HG03521 (cell line): ENCODE data around the gene ZBTB45.
"Not testable (repeated sequence)": the region's sequence is repeated elsewhere in the genome, so short reads cannot be mapped to it uniquely, and the experiment has no call there.

Experiments
- ATAC-seq: cut with Tn5 transposase; IDR thresholded peaks from one replicate; pipeline ENCODE4 v1.9.1; 2021; ENCODE audit warnings: mild to moderate bottlenecking, moderate library complexity; ENCODE audit not compliant: unreplicated experiment

Gene ZBTB45

GRCh38 chr19:58513213-58513693 lies 6.4 kb downstream of the ZBTB45 start:
- no peak for ATAC-seq

GRCh38 chr19:58511353-58512208 lies 8.0 kb downstream of the ZBTB45 start, which contains the start of gene SLC27A5:
Gene SLC27A5 (minus strand): TSS chr19:58511992. CDS start chr19:58511955, 37 bp downstream.
- no peak for ATAC-seq

DNA sequence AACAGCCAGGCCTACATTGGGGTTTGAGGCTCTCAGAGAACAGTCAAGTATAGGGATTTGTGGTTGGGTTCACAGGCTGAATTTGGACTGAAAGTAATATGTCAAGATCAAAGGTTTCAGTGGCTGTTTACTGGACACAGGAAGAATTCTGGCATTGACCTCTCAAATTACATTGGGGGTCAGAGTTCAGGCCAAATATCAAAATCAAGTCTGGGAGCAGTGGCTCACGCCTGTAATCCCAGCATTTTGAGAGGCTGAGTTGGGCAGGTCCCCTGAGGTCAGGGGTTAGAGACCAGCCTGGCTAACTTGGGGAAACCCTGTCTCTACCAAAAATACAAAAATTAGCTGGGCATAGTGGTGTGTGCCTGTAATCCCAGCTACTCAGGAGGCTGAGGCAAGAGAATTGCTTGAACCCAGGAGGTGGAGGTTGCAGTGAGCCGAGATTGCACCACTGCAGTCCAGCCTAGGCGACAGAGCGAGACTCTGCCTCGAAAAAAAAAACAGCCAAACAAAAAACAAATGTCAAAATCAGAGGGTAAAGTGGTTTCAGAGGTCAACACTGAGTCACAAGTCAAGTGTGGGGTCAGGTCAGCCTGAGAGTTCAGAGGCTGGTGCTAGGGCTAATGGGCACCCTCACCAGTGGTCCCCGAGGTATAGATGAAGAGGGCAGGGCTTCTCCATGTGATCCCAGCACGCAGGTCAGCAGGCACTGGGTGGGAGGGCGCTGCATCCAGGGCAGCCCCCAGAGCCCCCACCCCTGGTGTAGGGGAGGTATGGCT lies 9.3 kb downstream of the ZBTB45 start:
- no peak for ATAC-seq

DNA sequence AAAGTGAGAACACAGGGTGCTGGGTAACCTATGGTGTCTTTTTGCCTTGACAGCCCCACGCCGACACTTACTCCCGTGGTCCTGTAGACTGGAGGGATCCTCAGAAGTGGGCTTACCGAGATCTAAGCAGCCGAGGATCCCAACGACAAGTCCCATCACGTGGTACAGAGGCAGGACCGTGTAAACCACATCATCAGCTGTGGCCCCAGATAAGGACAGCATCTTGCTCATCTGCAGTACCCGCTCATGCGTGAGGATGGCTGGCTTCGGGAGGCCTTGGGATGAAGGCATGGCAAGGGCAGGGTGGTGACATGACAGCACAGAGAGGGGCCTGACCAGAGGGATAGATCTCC lies 9.9 kb downstream of the ZBTB45 start:
- no peak for ATAC-seq

GRCh38 chr19:58507602-58508223 lies 11.9 kb downstream of the ZBTB45 start:
- not testable (repeated sequence) for ATAC-seq

DNA sequence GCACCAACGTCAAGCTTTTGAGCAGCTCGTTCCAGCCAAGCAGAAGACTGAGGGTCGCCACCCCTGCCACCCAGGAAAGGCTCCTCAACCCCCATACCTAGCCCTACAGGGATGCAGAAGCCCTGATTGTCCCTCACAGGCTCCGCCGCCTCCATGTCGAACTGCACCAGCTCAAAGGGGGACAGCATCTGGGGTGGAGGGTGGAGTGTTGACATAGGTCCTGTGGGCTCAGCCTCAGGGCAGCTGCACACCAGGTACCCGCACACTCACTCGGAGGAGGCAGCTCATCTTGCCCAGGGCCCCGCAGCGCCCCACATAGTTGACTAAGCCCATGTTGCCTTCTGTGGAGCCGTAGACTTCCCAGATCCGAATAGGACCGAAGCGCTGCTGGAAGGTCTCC lies 19.4 kb downstream of the ZBTB45 start:
- no peak for ATAC-seq

DNA sequence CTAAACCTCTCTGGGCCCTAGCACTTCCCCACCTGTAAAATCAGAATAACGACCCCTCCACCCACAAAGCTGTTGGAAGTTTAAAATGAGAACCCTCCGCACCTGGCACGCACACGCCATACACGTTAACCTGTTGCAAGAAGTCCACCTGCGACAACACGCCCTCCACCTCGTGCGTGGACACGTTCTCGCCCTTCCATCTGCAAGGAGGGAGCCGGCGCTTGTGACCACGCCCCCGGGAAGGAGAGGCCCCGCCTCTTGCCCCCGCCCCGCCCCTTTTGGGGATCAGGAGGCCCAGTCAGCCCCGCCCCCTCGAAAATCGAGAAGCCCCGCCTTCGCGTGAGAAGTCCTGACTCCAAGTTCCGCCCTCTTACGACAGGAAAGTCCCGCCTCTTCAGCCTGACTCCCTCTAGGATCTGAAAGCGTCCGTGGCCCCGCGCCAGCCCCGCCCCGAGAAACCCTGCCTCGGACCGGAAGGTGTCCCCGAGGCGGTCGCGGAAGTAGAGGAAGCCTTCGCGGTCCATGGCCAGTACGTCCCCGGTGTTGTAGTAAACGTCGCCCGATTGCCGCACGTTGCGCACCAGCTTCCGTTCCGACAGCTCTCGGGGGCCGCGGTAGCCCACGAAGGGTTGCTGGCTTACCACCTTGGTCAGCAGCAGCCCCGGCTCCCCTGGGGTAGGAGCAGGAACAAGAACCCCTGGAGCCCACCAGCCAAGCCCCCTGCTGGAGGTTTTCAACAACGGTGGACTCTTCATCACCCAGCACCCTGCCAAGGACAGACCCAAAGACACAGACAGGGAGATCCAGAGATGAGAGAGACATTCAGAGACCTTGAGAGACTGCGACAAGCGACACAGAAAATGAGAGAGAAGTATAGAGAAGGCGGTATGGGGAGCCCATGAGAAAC lies 20.3 kb downstream of the ZBTB45 start:
- ATAC-seq, result peak; percentile 89

DNA sequence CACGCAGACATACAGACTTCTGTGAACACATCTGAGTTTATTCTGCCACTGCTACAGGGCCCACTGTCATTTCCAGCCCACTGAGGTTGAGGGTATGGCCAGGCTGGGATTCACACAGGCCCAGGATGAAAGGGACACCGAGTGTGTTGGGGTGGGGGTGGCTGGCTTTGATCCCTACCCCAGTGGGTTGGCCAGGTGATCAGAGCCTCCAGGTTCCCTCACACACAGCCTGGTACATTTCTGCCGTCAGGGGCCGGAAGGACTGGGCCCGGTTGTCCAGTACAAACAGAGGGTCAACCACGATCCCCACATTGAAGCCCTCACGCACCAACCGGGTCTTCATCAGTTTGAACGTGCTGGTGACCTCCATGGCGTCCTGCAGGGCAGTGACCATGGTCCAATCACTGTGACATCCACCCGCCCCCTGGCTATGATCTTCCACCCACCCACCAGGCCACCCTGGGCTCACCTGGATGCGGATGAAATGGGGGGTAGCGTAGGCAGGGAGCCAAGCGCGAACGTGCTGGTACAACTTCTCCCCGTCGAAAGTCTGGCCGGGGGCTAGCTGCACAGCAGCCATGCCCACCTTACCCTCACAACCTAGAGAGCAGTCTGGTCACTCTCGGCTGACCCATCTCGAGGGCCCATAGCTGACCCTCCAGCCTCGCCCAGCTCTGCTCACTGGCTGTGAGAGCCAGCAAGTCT lies 21.1 kb downstream of the ZBTB45 start:
- no peak for ATAC-seq

DNA sequence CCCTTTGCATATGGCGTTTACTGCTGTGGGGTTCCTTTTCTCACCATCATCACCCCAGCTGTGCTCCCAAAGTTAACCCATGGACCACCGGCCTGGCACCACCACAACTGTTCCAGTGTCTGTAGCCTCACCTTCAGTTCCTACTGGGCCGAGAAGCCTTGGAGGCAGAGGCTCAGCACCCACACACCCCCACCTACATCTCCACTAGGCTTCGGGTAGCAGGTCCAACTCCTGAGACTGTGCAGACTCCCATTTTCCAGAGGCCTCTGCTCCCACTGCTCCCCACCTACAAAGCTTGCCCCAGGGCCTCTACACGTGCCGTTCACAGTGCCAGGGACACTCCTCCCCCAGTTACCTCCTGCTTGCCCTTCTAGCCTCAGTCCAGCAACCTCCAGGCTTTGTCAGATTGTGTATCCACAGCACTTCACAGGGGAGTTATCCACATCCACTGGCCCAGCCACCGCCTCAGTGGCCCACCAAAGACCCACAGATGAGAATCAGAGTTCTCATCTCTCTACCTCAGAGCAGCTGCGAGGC lies 21.9 kb downstream of the ZBTB45 start:
- no peak for ATAC-seq

DNA sequence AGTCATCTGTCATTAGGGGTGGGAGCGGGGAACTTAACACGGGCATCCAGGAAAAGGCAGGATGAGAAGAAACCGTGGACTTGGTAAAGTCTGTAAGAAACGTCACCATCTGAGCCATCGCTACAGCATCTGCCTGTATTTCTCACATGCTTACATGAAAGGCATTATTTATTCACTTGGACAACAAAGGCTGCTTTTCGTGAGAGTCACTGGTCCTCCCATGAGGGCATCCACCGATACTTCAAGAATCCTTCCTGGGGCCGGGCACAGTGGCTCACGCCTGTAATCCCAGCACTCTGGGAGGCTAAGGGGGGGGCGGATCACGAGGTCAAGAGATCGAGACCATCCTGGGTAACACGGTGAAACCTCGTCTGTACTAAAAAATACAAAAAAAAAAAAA lies 27.3 kb downstream of the ZBTB45 start:
- ATAC-seq, result no peak

DNA sequence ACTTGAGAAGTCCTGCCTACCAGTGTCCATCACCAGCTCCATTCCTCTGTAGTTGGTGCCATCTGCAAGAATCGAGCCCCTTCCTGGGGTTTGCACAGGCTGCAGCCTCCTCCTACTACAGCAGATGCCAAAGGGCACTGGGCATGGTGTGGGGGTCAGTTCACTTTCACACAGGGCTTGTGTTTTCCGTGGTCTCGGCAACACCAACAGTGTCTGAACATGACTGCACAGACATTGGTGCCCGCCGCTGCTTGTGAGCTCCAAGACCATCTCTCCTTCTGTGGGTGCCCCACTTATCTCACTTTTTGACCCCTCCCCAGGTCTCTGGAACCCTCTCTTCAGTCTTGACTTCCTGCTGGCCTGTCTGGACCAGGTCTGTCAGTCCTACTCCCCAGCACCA lies 28.2 kb downstream of the ZBTB45 start:
- no peak for ATAC-seq

- not testable (repeated sequence) for ATAC-seq
These were observed 35.3 kb downstream of the ZBTB45 start for GRCh38 chr19:58484349-58484748.

- ATAC-seq, result no peak
These were observed 35.8 kb downstream of the ZBTB45 start for GRCh38 chr19:58483776-58484175.

DNA sequence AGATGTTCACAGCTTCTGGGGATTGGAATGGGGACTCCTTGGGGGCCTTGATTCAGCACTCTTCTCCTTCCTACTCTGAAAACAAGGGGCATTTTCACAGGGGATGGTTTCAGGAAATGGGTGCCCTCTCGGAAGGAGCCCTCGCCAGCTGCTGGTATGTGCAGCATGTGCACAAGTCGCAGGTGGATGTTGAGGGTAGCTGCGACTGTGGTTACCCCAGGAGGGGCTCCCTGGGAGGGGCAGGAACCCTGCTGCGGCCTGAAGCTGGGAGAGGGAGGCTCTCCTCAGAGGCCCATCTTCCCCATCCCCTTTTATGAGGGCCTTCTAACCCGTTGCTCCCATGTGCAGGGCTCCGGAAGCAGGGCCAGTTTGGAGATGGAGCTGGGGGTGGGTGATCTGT lies 37.2 kb downstream of the ZBTB45 start:
- no peak for ATAC-seq

- no peak for ATAC-seq
These were observed 38.8 kb downstream of the ZBTB45 start for GRCh38 chr19:58480831-58481230.

DNA sequence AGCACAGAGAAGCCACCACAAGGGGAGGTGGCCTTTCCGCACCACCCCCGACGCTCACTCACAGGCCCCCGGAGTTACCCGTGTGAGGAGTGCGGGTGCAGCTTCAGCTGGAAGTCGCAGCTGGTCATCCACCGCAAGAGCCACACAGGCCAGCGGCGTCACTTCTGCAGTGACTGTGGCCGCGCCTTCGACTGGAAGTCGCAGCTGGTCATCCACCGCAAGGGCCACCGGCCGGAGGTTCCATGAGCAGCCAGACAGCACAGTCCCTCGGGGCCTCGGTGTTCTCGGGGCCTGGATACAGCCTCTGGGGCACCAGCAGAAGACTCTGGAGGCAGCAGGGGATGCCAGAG lies 39.2 kb downstream of the ZBTB45 start:
- ATAC-seq, result no peak

GRCh38 chr19:58479736-58480480 lies 39.7 kb downstream of the ZBTB45 start:
- no peak for ATAC-seq

- ATAC-seq, result no peak
These were observed 40.3 kb downstream of the ZBTB45 start for GRCh38 chr19:58479303-58479702.

DNA sequence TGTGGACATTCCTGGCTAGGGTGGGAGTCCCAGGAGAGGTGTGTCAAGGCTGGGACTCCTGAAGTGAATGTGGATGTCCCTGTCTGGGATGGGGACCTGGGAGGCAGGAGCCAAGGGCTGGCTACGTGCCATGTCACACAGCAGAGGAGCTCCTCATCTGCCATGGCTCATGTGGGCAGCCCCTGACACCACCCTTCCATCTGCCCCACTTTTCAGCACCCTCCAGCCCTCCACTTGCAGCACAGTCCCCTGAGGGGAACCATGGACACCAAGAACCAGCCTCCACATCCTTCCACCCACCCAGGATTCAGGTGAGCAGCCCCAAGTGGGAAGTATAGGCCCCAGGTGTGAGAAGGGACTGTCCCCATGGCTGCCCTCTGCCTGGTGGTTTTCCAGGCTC lies 41.7 kb downstream of the ZBTB45 start:
- no peak for ATAC-seq
